C4-2B (cell line): ENCODE measurements around the gene MACIR.

Experiments
- H3K27ac ChIP-seq: fragments of 450-650 bp; 2 replicates; pipeline ENCODE4 v1.5.1; 2017
- ZFX ChIP-seq: fragments of 450-650 bp; IDR thresholded peaks from 2 replicates; pipeline ENCODE4 v1.6.1; 2017
- TF ChIP-seq, protein P1 (sequence below): fragments of 450-650 bp; conservative IDR thresholded peaks from 2 replicates; pipeline ENCODE4 v1.5.1; 2017; ENCODE audit warnings: mild to moderate bottlenecking

MACIR gene, protein sequence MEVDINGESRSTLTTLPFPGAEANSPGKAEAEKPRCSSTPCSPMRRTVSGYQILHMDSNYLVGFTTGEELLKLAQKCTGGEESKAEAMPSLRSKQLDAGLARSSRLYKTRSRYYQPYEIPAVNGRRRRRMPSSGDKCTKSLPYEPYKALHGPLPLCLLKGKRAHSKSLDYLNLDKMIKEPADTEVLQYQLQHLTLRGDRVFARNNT

DNA sequence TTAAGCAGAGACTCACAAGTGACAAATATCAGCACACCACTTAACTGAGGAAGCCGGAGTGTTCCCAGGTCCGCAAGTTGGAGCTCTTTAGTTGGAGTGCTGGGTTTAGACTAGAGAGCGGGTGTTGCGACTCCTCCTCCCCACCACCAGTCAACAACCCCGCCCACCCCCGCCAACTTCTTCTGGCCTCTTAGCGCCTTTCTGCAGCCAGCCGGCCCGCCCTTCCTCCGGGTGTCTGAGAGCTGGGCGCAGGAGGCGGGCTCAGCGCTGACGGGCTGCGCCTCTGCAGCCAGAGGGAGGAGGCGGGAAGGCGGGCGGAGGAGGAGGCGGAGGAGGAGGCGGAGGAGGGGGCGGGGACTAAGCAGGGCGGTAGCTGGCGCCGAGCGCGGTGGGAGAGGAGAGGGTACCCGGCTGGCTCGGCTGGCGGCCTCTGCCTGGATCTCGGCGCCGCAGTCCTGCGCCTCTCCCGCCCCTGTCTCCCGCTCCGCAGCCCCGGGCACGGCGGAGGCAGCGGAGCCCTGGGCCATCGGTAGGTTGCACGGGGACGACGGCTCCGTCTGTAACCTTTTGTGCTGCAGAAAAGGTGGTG lies at the start of gene MACIR:
MACIR (plus strand) TSS at position 396 of the 589 bp plus-strand sequence. CDS start 17,157 bp downstream, outside the sequence.
- TF ChIP-seq, protein P1, sequence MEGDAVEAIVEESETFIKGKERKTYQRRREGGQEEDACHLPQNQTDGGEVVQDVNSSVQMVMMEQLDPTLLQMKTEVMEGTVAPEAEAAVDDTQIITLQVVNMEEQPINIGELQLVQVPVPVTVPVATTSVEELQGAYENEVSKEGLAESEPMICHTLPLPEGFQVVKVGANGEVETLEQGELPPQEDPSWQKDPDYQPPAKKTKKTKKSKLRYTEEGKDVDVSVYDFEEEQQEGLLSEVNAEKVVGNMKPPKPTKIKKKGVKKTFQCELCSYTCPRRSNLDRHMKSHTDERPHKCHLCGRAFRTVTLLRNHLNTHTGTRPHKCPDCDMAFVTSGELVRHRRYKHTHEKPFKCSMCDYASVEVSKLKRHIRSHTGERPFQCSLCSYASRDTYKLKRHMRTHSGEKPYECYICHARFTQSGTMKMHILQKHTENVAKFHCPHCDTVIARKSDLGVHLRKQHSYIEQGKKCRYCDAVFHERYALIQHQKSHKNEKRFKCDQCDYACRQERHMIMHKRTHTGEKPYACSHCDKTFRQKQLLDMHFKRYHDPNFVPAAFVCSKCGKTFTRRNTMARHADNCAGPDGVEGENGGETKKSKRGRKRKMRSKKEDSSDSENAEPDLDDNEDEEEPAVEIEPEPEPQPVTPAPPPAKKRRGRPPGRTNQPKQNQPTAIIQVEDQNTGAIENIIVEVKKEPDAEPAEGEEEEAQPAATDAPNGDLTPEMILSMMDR, result no peak; the same call in none of the 2 replicates
- TF ChIP-seq ZFX, result no peak
- peak within 1 kb of the TSS; percentile 94 for H3K27ac ChIP-seq

DNA sequence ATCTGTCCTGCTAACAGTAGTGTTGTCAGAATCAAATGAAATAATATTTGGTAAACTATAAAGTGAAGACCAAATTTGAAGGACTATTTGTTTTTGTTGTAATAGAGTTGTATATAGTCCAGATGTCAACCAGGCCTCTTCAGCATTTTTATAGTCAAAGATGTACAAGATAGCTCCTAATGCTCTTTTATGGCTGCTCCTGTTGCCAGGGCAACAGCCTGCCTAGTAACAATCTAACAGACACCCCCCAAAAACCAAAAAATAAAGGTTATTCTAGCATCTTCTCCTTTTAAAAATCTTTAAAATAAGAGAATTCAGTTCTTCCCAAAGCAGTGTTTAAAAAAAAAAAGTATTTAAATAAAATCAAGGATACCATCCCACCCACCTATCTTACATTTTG lies 49.5 kb upstream of the MACIR start:
- H3K27ac ChIP-seq, result no peak overlapping the region
- TF ChIP-seq, protein P1, result no peak
- no peak for TF ChIP-seq ZFX

DNA sequence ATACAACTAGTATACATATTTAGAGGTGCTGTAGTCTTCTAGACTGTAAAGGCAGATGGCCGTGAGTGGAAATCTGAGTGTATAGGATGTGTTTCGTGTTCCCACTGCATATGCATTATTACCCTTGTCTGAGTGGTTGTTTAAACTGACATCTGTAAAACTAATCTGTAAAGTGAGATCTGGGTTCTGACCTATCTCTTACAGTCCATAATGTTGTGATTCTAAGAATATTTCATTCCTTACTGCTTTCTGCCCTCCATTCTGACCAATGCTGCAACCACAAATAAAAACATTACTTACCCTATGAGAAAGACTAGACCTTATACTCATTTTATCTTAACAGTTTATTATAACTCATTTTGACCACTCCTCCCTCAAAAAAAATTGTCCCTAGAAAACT lies 47.6 kb upstream of the MACIR start:
- H3K27ac ChIP-seq, result no peak overlapping the region

DNA sequence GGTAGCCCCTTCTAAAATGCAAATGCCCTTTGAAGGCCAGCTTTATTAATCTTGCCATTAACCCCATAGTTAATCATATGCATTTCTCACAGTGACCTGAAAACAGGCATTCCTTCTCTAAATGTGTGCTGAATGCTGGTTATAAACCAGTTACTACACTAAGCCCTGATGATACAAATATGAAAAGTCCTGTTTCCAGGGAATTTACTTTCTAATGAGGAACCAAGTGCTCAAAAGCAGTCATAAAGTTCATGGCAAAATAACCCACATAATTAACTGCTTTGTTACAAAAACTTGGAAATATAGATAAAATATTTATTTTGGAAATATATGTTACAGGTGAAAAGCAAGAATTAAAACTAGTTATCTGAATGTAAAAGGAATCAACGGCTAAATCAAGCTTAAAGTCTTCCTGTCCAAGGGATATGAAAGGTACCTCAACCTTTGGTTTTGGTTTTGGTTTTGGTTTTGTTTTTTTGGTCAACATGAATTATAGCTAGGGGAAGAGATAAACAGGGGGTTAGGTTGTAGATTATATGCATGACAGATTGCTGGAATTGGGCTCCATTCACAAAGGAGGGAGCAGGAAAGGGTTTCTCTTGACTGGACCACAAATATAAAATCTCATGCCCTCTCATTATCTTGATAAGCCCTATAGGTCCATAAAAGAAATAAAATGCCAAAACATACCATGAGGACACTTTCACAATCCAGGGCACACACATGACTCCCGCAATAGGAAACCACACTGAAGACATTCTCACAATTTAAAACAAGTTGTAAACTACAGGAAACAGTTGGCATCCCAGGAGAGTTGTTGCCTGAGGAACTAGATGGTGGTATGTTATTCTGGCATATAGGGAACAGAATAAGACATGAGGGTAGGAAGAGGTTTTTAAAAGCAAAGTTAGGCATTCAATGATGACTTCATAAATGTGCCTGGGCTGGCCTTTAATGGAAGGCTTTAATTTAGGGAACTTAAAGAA lies 46.7 kb upstream of the MACIR start:
- H3K27ac ChIP-seq, result no peak overlapping the region
- no peak for TF ChIP-seq ZFX
- TF ChIP-seq, protein P1, result no peak

More for the DNA sequence above, 47.6 kb upstream of the MACIR start:
- TF ChIP-seq, protein P1, result no peak

DNA sequence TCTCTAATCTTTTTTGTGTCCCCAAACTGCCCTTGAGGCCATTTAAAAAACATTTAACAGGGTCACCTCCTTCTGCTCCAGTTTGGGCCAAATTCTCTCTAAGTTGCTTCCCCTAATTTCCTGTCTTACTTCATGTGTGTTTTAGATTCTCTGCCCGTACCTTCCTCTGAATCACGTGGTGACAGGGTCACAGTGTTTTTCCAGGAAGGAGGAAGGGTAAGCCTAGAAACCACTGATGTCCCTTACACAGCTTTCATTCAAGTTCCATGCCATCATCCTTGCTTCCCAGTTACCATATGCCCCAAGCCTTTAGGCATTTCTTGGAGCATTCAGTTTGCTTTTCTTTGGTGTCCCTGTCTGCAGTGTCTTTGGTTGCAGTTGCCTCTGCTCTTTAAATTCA lies 42.4 kb upstream of the MACIR start:
- H3K27ac ChIP-seq, result no peak overlapping the region
- no peak for TF ChIP-seq ZFX
- TF ChIP-seq, protein P1, result no peak

DNA sequence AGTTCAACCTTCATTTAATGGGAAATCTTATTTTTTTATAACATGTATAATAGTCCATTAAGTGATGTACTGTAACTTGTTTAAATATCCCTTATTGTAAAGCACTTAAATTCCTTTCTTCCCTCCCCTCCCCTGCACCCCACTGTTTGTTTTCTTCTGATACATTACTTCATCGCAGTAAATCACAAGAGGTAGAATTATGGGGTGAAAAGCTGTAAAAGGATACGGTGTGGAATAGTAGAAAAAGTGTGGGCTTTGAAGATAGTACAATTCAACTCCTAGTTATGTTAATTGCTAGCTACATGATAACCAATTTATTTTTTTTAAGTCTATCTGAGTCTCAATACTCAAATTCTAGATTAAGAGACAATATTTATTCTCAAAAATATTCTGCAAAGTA lies 41.9 kb upstream of the MACIR start:
- no peak overlapping the region for H3K27ac ChIP-seq
- TF ChIP-seq, protein P1, result no peak
- TF ChIP-seq ZFX, result no peak

DNA sequence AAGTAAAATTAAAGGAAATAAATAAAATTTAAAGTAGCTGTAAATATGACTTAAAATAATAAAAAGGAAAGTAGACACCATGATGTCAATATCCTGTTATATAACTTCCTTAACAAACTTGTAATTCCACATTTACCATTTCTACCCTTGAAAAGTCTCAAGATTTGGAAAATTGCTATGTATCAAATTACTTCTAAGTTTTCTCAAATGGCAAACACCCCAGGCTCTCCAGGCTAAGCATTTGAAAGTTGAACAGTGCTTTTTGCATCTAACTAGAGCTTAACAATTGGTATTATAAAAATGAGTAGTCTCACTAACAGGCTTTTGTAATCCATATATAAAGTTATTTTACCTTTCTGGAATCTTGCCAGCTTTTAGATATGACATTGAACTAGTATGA lies 41.5 kb upstream of the MACIR start:
- TF ChIP-seq, protein P1, result no peak
- H3K27ac ChIP-seq, result no peak overlapping the region
